Mammary epithelial cell (primary cell): ENCODE results near the gene FSD1.

Source experiments
- EZH2 ChIP-seq: IDR thresholded peaks from 2 replicates; pipeline ENCODE4 v1.6.1; 2012; ENCODE audit warnings: low read length, inconsistent platforms, borderline replicate concordance
- TF ChIP-seq, protein P1 (sequence below), 2 donors: IDR thresholded peaks in 1 of 2; conservative IDR thresholded peaks in 1 of 2; 2 replicates each; pipeline ENCODE4 v1.5.1; 2011 to 2012; ENCODE audit warnings: inconsistent platforms in 2 of 2, low read length in 2 of 2, mild to moderate bottlenecking in 2 of 2, control low read depth in 1 of 2, low read depth in 1 of 2; ENCODE audit not compliant: insufficient read depth in 1 of 2; ENCODE audit errors: extremely low read depth in 1 of 2

GRCh38 chr19:4264812-4265211 is 39.6 kb upstream of the FSD1 start:
- TF ChIP-seq, protein P1, sequence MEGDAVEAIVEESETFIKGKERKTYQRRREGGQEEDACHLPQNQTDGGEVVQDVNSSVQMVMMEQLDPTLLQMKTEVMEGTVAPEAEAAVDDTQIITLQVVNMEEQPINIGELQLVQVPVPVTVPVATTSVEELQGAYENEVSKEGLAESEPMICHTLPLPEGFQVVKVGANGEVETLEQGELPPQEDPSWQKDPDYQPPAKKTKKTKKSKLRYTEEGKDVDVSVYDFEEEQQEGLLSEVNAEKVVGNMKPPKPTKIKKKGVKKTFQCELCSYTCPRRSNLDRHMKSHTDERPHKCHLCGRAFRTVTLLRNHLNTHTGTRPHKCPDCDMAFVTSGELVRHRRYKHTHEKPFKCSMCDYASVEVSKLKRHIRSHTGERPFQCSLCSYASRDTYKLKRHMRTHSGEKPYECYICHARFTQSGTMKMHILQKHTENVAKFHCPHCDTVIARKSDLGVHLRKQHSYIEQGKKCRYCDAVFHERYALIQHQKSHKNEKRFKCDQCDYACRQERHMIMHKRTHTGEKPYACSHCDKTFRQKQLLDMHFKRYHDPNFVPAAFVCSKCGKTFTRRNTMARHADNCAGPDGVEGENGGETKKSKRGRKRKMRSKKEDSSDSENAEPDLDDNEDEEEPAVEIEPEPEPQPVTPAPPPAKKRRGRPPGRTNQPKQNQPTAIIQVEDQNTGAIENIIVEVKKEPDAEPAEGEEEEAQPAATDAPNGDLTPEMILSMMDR (conservative IDR thresholded peaks at IDR 0.05 in 1 of 2, IDR thresholded peaks at IDR 0.05 in 1 of 2; ENCODE audit: extremely low read depth in 1 of 2, insufficient read depth in 1 of 2, low read depth in 1 of 2, low read length in 2 of 2), result no peak
- no peak for TF ChIP-seq EZH2
